Ecto neural progenitor cell (in vitro differentiated cells): ENCODE data around the gene TM7SF2.

Source experiments
- DNase-seq: peaks from one replicate; pipeline ENCODE4 v3.0.0-alpha.2; 2018; ENCODE audit warnings: low spot score

Gene TM7SF2

GRCh38 chr11:65090628-65091027, 21.0 kb upstream of the TM7SF2 start:
- no peak for DNase-seq

GRCh38 chr11:65095427-65095826, 16.2 kb upstream of the TM7SF2 start:
- no peak for DNase-seq

- peak; percentile 92 for DNase-seq
Measured at GRCh38 chr11:65095974-65096806, 15.5 kb upstream of the TM7SF2 start, which contains the start of gene VPS51. Gene VPS51, plus strand, starts transcription at chr11:65096214. Its CDS starts 37 bp downstream, at chr11:65096251.

GRCh38 chr11:65096926-65097325, 14.7 kb upstream of the TM7SF2 start:
- no peak for DNase-seq

- DNase-seq: no peak
Measured at GRCh38 chr11:65100674-65101350, 10.9 kb upstream of the TM7SF2 start.

- DNase-seq: no peak
Measured at GRCh38 chr11:65102142-65103095, 9.3 kb upstream of the TM7SF2 start.

GRCh38 chr11:65103476-65103875, 8.2 kb upstream of the TM7SF2 start:
- DNase-seq: no peak

GRCh38 chr11:65104628-65105027, 7.0 kb upstream of the TM7SF2 start:
- no peak for DNase-seq

GRCh38 chr11:65107078-65107477, 4.6 kb upstream of the TM7SF2 start:
- no peak for DNase-seq

- DNase-seq: peak; percentile 46
Measured at GRCh38 chr11:65107751-65108468, 3.8 kb upstream of the TM7SF2 start.

- DNase-seq: no peak
Measured at GRCh38 chr11:65108469-65109123, 3.1 kb upstream of the TM7SF2 start.

GRCh38 chr11:65109231-65110198, 2.2 kb upstream of the TM7SF2 start:
- peak; percentile 44 for DNase-seq

- peak; percentile 92 for DNase-seq
Measured at GRCh38 chr11:65110354-65110861, 1.3 kb upstream of the TM7SF2 start.

- DNase-seq: no peak
Measured at GRCh38 chr11:65111159-65111743, 421 bp upstream of the TM7SF2 start.

GRCh38 chr11:65112546-65113360, 1.1 kb downstream of the TM7SF2 start:
- DNase-seq: peak; percentile 65

GRCh38 chr11:65113361-65113756, 1.7 kb downstream of the TM7SF2 start:
- DNase-seq: no peak

- DNase-seq: no peak
Measured at GRCh38 chr11:65113839-65114238, 2.2 kb downstream of the TM7SF2 start.

- DNase-seq: peak; percentile 43
Measured at GRCh38 chr11:65114538-65115171, 3.0 kb downstream of the TM7SF2 start.
